Measurements from ENCODE around the gene CMTM6.

GRCh38 chr3:32498992-32499391 lies 3.7 kb downstream of the CMTM6 start:
- no peak for TF ChIP-seq IRF5 (IDR thresholded peaks at IDR 0.05; ENCODE audit: borderline replicate concordance)
- no peak for TF ChIP-seq MAX (IDR thresholded peaks at IDR 0.05; ENCODE audit: low read depth, low read length)
- no peak for TF ChIP-seq CTCF (IDR thresholded peaks at IDR 0.05 in 2 of 3, conservative IDR thresholded peaks at IDR 0.05 in 1 of 3; ENCODE audit: control insufficient read depth in 2 of 3, extremely low read depth in 1 of 3, insufficient read depth in 1 of 3, low read depth in 3 of 3, low read length in 3 of 3)
- TF ChIP-seq CUX1 (IDR thresholded peaks at IDR 0.05; ENCODE audit: insufficient replicate concordance, low read depth, low read length): no peak
- TF ChIP-seq NR2C2 (IDR thresholded peaks at IDR 0.05; ENCODE audit: borderline replicate concordance, control insufficient read depth, insufficient read length, low read depth): no peak
- no peak for TF ChIP-seq MXI1 (IDR thresholded peaks at IDR 0.05; ENCODE audit: low read depth, low read length)
- no peak for TF ChIP-seq REST (IDR thresholded peaks at IDR 0.05; ENCODE audit: low read depth, low read length)
- TF ChIP-seq TAF1 (IDR thresholded peaks at IDR 0.05; ENCODE audit: borderline replicate concordance, low read depth, low read length): no peak

Data from GM12878 (cell line).